Right lobe of liver (tissue), 4 donors: ENCODE results near the gene ITPA.

Experiments
- POLR2A ChIP-seq: fragments of 450-650 bp; IDR thresholded peaks from one replicate; pipeline ENCODE4 v1.6.1; 2017; ENCODE audit warnings: antibody characterized with exemption, mild to moderate bottlenecking
- TF ChIP-seq, protein P1 (sequence below), 4 donors: fragments of 200-600 bp in 3 of 4; fragments of 450-650 bp in 1 of 4; IDR thresholded peaks; one replicate each; pipeline versions ENCODE4 v1.5.1 to v1.8.0; 2016 to 2022; ENCODE audit warnings: antibody characterized with exemption in 4 of 4, mild to moderate bottlenecking in 2 of 4
- donor health status: DM: no; HTN: no; CAD: no.
- donor health status: DM: no; HTN: no; CAD: no.
- donor health status: DM: no; HTN: yes; CAD: no.

DNA sequence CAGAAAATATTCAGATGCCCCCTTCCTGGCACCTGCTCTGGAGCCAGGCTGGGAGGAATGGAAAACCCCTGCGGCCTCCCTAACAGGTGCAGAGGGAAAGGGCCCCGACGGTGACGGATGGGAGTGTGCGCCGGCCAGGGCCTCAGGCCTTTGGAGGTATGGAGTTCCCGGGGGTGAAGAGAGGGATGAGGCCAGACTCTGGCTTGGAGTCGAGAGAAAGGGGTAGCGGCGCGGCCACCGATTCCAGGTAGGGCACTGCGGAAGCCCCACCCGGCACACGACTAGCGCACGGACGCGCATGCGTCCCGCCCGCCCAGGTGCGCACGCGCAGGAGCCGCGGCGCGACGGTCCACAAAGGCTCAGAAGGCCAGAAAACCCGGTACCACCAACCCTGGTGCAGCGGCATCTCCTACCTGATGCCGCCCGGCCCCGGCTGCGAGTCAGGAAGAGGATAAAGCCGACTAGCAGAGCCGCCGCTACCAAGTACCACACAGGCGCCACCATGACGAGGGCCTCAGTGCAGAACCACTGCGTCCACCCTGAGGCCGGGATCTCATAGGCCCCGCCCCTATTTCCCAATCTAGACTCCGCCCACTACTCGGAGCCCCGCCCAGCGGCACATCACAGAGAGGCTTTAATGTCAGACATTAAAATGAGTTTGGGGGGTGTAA lies 5.0 kb upstream of the ITPA start, which contains the start of gene DDRGK1:
- TF ChIP-seq, protein P1, sequence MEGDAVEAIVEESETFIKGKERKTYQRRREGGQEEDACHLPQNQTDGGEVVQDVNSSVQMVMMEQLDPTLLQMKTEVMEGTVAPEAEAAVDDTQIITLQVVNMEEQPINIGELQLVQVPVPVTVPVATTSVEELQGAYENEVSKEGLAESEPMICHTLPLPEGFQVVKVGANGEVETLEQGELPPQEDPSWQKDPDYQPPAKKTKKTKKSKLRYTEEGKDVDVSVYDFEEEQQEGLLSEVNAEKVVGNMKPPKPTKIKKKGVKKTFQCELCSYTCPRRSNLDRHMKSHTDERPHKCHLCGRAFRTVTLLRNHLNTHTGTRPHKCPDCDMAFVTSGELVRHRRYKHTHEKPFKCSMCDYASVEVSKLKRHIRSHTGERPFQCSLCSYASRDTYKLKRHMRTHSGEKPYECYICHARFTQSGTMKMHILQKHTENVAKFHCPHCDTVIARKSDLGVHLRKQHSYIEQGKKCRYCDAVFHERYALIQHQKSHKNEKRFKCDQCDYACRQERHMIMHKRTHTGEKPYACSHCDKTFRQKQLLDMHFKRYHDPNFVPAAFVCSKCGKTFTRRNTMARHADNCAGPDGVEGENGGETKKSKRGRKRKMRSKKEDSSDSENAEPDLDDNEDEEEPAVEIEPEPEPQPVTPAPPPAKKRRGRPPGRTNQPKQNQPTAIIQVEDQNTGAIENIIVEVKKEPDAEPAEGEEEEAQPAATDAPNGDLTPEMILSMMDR (IDR thresholded peaks at IDR 0.05) = no peak
- TF ChIP-seq POLR2A = peak; percentile 70
